HUES48 (cell line): ENCODE results near the gene SLC7A10.

Experiments used
- H3K27ac ChIP-seq: one replicate; pipeline ENCODE4 v1.7.0; 2013; ENCODE audit warnings: low read depth, low read length, inconsistent platforms
- H3K27me3 ChIP-seq: 2 replicates; pipeline ENCODE4 v1.6.1; 2013; ENCODE audit warnings: mild to moderate bottlenecking, low read length; ENCODE audit not compliant: control insufficient read depth, insufficient read depth
- H3K36me3 ChIP-seq: 2 replicates; pipeline ENCODE4 v1.6.1; 2013; ENCODE audit warnings: low read length; ENCODE audit not compliant: control insufficient read depth, insufficient read depth
- H3K4me1 ChIP-seq: 2 replicates; pipeline ENCODE4 v1.6.1; 2013; ENCODE audit warnings: mild to moderate bottlenecking, low read length; ENCODE audit not compliant: control insufficient read depth, insufficient read depth
- H3K4me3 ChIP-seq: 2 replicates; pipeline ENCODE4 v1.5.1; 2013; ENCODE audit warnings: mild to moderate bottlenecking, low read depth, low read length
- H3K9ac ChIP-seq: 2 replicates; pipeline ENCODE4 v1.6.1; 2013; ENCODE audit warnings: mild to moderate bottlenecking, low read depth, low read length, moderate library complexity
- H3K9me3 ChIP-seq: 2 replicates; pipeline ENCODE4 v1.6.1; 2013; ENCODE audit warnings: low read length; ENCODE audit not compliant: control insufficient read depth, insufficient read depth

SLC7A10 gene

GRCh38 chr19:33205531-33206260, 20.0 kb downstream of the SLC7A10 start:
- Histone ChIP-seq H3K27me3 (no peaks in the 10 kb centered on the region), H3K9me3 (no peaks in the 10 kb centered on the region), H3K36me3 (peaks cover 18% of the 10 kb centered on the region), H3K4me1 (no peaks in the 10 kb centered on the region), H3K4me3 (no peak overlapping the region), H3K27ac (no peak overlapping the region), H3K9ac (no peak overlapping the region)

GRCh38 chr19:33205110-33205509, 20.5 kb downstream of the SLC7A10 start:
- Histone ChIP-seq H3K27me3 (no peaks in the 10 kb centered on the region), H3K27ac (no peak overlapping the region), H3K4me3 (no peak overlapping the region), H3K36me3 (peaks cover 18% of the 10 kb centered on the region), H3K9me3 (no peaks in the 10 kb centered on the region), H3K9ac (no peak overlapping the region), H3K4me1 (no peaks in the 10 kb centered on the region)

GRCh38 chr19:33204136-33204973, 21.3 kb downstream of the SLC7A10 start:
- Histone ChIP-seq H3K4me1 (no peaks in the 10 kb centered on the region), H3K9ac (no peak overlapping the region), H3K9me3 (no peaks in the 10 kb centered on the region), H3K27me3 (no peaks in the 10 kb centered on the region), H3K27ac (no peak overlapping the region), H3K36me3 (peaks cover 18% of the 10 kb centered on the region), H3K4me3 (no peak overlapping the region)

GRCh38 chr19:33203529-33203928, 22.1 kb downstream of the SLC7A10 start:
- Histone ChIP-seq H3K36me3 (peaks cover 20% of the 10 kb centered on the region), H3K4me1 (no peaks in the 10 kb centered on the region), H3K9me3 (no peaks in the 10 kb centered on the region), H3K4me3 (no peak overlapping the region), H3K27me3 (no peaks in the 10 kb centered on the region), H3K27ac (no peak overlapping the region), H3K9ac (no peak overlapping the region)

- Histone ChIP-seq H3K4me1 (no peaks in the 10 kb centered on the region), H3K9me3 (no peaks in the 10 kb centered on the region), H3K27me3 (no peaks in the 10 kb centered on the region), H3K27ac (no peak overlapping the region), H3K9ac (no peak overlapping the region), H3K36me3 (peaks cover 26% of the 10 kb centered on the region), H3K4me3 (no peak overlapping the region)
These were observed 22.8 kb downstream of the SLC7A10 start for GRCh38 chr19:33202546-33203507.

GRCh38 chr19:33201886-33202545, 23.6 kb downstream of the SLC7A10 start:
- no peaks in the 10 kb centered on the region for H3K9me3 ChIP-seq
- no peak overlapping the region for H3K4me3 ChIP-seq
- no peaks in the 10 kb centered on the region for H3K27me3 ChIP-seq
- H3K27ac ChIP-seq = no peak overlapping the region
- peaks cover 30% of the 10 kb centered on the region for H3K36me3 ChIP-seq
- H3K4me1 ChIP-seq = no peaks in the 10 kb centered on the region
- no peak overlapping the region for H3K9ac ChIP-seq

- H3K27me3 ChIP-seq = no peaks in the 10 kb centered on the region
- H3K36me3 ChIP-seq = peaks cover 34% of the 10 kb centered on the region
- no peak overlapping the region for H3K4me3 ChIP-seq
- H3K9me3 ChIP-seq = no peaks in the 10 kb centered on the region
- no peak overlapping the region for H3K9ac ChIP-seq
- H3K27ac ChIP-seq = no peak overlapping the region
- no peaks in the 10 kb centered on the region for H3K4me1 ChIP-seq
These were observed 24.2 kb downstream of the SLC7A10 start for GRCh38 chr19:33201473-33201872.

GRCh38 chr19:33199441-33200265, 26.0 kb downstream of the SLC7A10 start:
- H3K4me1 ChIP-seq = 0 out of 2 replicates have a peak, but pooled peaks cover 3% of the 10 kb centered on the region
- no peak overlapping the region for H3K27ac ChIP-seq
- H3K36me3 ChIP-seq = peaks cover 28% of the 10 kb centered on the region
- no peak overlapping the region for H3K4me3 ChIP-seq
- H3K9me3 ChIP-seq = no peaks in the 10 kb centered on the region
- H3K9ac ChIP-seq = no peak overlapping the region
- no peaks in the 10 kb centered on the region for H3K27me3 ChIP-seq

DNA sequence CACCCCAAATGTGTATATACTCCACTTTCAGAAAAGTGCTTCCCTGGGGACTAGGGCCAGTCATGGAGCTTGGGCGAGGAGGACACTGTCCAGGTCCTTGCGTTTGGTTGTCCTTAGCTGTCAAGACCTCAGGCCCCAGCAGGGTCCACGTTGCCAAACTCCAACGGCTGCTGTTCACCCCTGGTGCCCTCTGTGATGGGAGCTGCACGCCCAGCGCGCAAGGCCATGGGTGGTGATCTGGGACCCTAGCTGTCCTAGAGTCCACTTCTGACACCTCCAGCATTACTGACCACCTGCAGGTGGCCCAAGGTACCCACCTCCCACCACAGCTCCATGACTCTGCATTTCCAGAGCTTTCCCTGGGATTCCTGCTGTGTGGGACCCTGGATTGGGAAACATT, 27.5 kb downstream of the SLC7A10 start:
- H3K9ac ChIP-seq = no peak overlapping the region
- peaks cover 24% of the 10 kb centered on the region for H3K36me3 ChIP-seq
- H3K27me3 ChIP-seq = peaks cover 6% of the 10 kb centered on the region
- 0 out of 2 replicates have a peak, but pooled peaks cover 3% of the 10 kb centered on the region for H3K4me1 ChIP-seq
- H3K4me3 ChIP-seq = no peak overlapping the region
- no peak overlapping the region for H3K27ac ChIP-seq
- H3K9me3 ChIP-seq = no peaks in the 10 kb centered on the region
